ENCODE data around the gene HOXA4.

The HOXA4 gene

DNA sequence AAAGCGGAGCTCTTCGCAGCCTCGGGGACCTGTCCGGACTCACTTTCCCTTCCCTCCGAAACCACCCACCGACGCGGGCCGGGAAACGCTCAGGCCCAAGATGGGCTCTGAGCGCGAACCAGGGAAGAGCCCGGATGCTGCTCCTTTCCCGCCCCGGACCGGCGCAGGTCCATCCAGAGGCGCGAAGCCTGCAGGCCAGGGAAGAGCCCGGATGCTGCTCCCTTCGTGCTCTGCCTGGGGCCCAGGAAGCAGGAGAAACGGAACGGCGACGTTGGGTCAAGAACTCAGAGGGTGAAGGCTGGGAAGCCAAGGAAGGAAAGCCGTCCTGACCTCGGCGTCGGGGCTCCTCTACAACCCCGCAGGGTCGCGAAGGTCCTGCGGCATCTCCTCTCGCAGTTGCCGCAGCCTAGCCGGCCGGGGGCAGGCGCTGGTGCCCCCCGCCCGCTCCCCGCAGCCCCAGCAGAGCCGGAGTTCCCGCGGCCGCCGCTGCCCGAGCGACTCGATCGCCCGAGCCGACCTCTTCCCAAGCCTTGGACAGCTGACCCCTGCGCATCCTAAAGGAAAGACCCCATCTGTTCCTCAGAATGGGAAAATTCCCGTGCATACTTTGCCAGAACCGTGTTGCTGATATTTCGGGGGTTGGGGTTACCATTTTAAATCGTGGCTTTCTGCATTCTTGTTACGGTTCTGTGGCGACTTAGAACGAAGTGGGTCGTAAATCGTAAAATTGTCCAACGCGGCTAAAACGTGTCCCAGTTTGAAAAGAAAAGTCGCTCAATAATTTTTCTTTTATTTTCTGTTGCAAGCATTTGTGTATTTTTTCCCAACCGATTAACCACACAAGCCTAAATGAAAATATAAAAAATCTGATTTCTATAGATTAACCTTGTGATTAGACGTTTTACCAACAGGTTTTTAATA lies 42.3 kb downstream of the HOXA4 start:
- no peak for DNase-seq

DNA sequence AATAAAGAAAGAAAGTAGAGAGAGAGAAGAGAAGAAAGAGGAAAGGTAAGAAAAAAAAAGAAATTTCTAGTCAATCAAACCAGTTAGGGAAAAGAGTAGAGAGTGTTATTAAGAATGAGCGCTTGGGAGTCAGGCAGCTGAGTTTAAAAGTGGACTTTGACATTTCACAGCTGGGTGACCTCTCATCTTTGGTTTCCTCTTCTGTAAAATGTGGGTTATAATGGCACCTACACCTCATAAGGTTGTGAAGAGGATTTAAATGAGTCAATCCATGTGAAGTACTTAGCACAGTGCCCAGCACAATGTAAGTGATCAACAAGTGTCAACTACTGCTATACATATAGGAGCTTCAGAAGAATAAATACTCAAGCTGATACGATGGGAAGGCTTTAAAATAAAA lies 46.9 kb downstream of the HOXA4 start:
- DNase-seq: no peak

DNA sequence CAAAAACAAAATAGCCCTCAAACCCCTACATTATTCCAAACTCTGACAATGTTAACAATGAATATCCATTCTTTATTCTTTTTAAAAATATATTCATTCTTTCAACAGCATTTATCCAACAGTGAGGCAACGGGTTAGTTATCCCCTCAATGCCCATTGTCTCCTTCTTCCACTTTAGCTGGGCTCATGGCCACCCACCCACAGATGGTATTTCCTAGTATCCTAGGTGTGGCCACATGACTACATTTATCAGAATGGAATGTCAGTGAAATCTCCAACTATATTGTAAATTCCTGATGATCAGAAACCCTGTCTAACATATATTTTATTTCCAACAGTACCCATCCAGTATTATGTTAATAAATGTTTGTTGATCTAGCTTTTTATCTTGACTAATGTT lies 48.4 kb downstream of the HOXA4 start:
- no peak for DNase-seq

DNA sequence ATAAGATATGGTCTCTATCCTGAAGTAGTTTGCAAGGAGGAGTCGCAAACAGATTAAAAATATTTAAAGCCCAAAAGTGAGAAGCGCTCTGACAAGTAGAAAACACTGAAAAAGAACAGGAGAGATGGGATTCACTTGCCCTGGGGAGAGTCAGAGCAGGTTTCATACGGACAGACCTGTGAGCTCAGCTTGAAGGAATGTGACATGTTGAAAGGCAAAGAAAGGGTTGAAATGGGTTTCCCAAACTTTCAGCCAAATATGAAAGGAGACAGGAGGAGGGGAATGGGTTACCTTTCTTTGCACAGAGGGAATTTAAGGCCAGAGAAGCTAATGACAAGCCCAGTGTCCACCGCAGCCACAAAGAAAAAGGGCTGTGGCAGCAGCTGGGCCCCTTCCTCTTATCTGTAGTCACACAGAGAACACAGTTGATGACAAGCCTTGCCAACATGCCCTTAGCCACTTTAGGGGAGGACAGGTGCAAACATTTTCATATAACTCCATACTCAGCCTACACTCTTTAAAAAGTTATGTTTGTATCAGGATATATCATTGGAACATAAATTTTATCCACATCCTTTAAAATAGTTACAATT lies 49.6 kb downstream of the HOXA4 start:
- DNase-seq: no peak

DNA sequence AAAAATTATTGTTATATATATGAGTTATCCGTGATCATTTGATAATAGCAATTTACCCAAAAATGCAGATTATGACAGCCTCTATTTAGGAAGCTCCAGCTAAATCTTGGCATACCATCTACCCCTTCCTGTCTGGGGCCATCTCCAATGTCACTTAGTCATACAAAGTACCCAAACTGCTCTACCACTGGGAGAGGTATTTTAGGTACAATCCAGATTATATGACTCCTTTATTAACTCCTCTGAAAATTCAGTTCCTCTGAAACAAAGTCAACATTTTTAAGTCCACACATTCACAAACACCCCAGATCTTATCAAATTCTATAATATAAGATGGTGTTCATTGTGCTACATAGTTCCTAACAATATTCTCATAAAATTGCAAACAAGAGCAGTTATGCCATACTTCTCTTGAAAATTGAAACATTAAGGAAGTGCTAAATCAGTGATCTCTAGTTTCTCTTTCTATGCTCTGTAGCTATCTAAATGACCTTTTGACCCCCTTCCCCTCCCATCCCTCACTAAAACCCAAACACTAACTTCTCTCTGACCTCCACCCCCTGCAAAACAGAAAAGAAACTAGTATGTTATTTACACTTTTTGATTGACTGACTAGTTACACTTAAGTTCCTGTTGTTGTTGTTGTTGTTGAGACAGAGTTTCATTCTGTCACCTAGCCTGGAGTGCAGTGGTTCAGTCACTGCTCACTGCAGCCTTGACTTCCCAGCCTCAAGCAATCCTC lies 51.2 kb downstream of the HOXA4 start:
- no peak for DNase-seq

DNA sequence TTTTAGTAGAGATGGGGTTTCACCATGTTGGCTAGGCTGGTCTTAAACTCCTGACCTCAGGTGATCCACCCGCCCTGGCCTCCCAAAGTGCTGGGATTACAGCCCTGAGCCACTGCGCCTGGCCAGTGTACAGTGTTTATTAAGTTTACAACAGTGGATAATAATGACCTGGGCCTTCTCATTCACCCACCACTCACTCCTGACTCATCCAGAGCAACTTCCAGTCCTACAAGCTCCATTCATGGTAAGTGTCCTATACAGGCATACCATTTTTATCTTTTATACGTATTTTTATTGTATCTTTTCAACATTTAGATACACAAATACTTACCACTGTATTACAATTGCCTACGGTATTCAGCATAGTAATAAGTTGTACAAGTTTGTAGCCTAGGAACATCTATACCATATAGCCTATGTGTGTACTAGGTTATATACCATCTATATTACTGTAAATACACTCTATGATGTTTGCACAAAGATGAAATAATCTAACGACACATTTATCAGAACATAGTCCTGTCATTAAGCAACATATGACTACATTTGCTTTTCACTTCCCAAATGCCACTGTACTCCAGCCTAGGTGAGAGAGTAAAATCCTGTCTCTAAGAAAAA lies 51.8 kb downstream of the HOXA4 start:
- no peak for DNase-seq

All from midbrain (tissue), 1 donor.